Left ventricle myocardium inferior (tissue), 1 donor: ENCODE results near the gene SLC26A2. TPM values are rescaled to one million over a fixed set of nuclear protein-coding genes. Genes with fewer than 3 reads are reported as not detected.
A peak's percentile ranks its signal among the peaks of the same experiment; 100 is the strongest.

Source experiments
- DNase-seq: peaks from one replicate; pipeline ENCODE4 v3.0.0-alpha.2; 2020
- H3K27ac ChIP-seq: fragments of 200-600 bp; replicated peaks from 2 replicates; pipeline ENCODE4 v1.8.0; 2021
- H3K27me3 ChIP-seq: fragments of 200-600 bp; 2 replicates; pipeline ENCODE4 v1.8.0; 2021; ENCODE audit warnings: low read depth
- H3K36me3 ChIP-seq: fragments of 200-600 bp; 2 replicates; pipeline ENCODE4 v1.8.0; 2021
- H3K4me1 ChIP-seq: fragments of 200-600 bp; 2 replicates; pipeline ENCODE4 v1.8.0; 2021
- H3K4me3 ChIP-seq: fragments of 200-600 bp; 2 replicates; pipeline ENCODE4 v1.8.0; 2021; ENCODE audit warnings: mild to moderate bottlenecking, moderate library complexity
- H3K9me3 ChIP-seq: fragments of 200-600 bp; replicated peaks from 2 replicates; pipeline ENCODE4 v1.8.0; 2021
- CTCF ChIP-seq: fragments of 200-600 bp; IDR thresholded peaks from 2 replicates; pipeline ENCODE4 v1.8.0; 2021; ENCODE audit warnings: antibody characterized with exemption, mild to moderate bottlenecking, borderline replicate concordance
- intact Hi-C: fragments of 100-400 bp; cut with micrococcal nuclease; formaldehyde crosslinking; loops from one replicate; pipeline ENCODE4 v1.11.0; 2022
- total RNA-seq: library from RNA; stranded (reverse); fragmentation: NEBNext Ultra II Directional; extraction: Animal tissue kit (Norgen Biotek cat#: 25700); gene quantifications from one replicate; pipeline ENCODE4 v1.2.1, GENCODE V29; 2021
- donor health status: DM: no; HTN: yes; CAD: no; lungs with severe emphysema.

The SLC26A2 gene
- total RNA-seq, 1 donor from 2014 or later = 4.1 TPM

- intact Hi-C loops = no loop called here
- no peaks in the 10 kb centered on the region for H3K9me3 ChIP-seq
- no peak for DNase-seq
- H3K4me3 ChIP-seq = no peak overlapping the region
- peaks cover 22% of the 10 kb centered on the region for H3K4me1 ChIP-seq
- no peaks in the 10 kb centered on the region for H3K27me3 ChIP-seq
- no peak for TF ChIP-seq CTCF
- H3K27ac ChIP-seq = no peak overlapping the region
- H3K36me3 ChIP-seq = no peaks in the 10 kb centered on the region
Observed at GRCh38 chr5:149957855-149958254, 2.7 kb upstream of the SLC26A2 start.

- no peaks in the 10 kb centered on the region for H3K27me3 ChIP-seq
- peak overlapping the region; percentile 93 for H3K27ac ChIP-seq
- TF ChIP-seq CTCF = peak; percentile 63
- intact Hi-C loops = loop anchor here (10.0 kb wide), 1 partner anchor 125 kb away; no protein-coding TSS in a partner anchor
- no peak for DNase-seq
- no peaks in the 10 kb centered on the region for H3K9me3 ChIP-seq
- peaks cover 22% of the 10 kb centered on the region for H3K4me1 ChIP-seq
- H3K36me3 ChIP-seq = no peaks in the 10 kb centered on the region
- peak overlapping the region; percentile 80 for H3K4me3 ChIP-seq
Observed at GRCh38 chr5:149959406-149960236, 937 bp upstream of the SLC26A2 start.

GRCh38 chr5:149961186-149961685 is 678 bp downstream of the SLC26A2 start:
- no peak for DNase-seq
- intact Hi-C loops = loop anchor here (10.0 kb wide), 1 partner anchor 126 kb away; no protein-coding TSS in a partner anchor
- H3K9me3 ChIP-seq = no peaks in the 10 kb centered on the region
- peak overlapping the region; percentile 80 for H3K4me3 ChIP-seq
- peak overlapping the region; percentile 93 for H3K27ac ChIP-seq
- peaks cover 22% of the 10 kb centered on the region for H3K4me1 ChIP-seq
- H3K27me3 ChIP-seq = no peaks in the 10 kb centered on the region
- no peaks in the 10 kb centered on the region for H3K36me3 ChIP-seq
- no peak for TF ChIP-seq CTCF

GRCh38 chr5:149961957-149962409 is 1.4 kb downstream of the SLC26A2 start:
- H3K9me3 ChIP-seq = no peaks in the 10 kb centered on the region
- TF ChIP-seq CTCF = peak; percentile 54
- no peak for DNase-seq
- no peaks in the 10 kb centered on the region for H3K36me3 ChIP-seq
- no peaks in the 10 kb centered on the region for H3K27me3 ChIP-seq
- H3K27ac ChIP-seq = no peak overlapping the region
- intact Hi-C loops = loop anchor here (10.0 kb wide), 1 partner anchor 127 kb away; no protein-coding TSS in a partner anchor
- no peak overlapping the region for H3K4me3 ChIP-seq
- H3K4me1 ChIP-seq = peaks cover 22% of the 10 kb centered on the region

- no peak overlapping the region for H3K27ac ChIP-seq
- H3K27me3 ChIP-seq = no peaks in the 10 kb centered on the region
- peaks cover 22% of the 10 kb centered on the region for H3K4me1 ChIP-seq
- intact Hi-C loops = loop anchor here (10.0 kb wide), 1 partner anchor 128 kb away; no protein-coding TSS in a partner anchor
- no peaks in the 10 kb centered on the region for H3K36me3 ChIP-seq
- no peak for DNase-seq
- no peak for TF ChIP-seq CTCF
- H3K4me3 ChIP-seq = no peak overlapping the region
- H3K9me3 ChIP-seq = no peaks in the 10 kb centered on the region
Observed at GRCh38 chr5:149962601-149963300, 2.2 kb downstream of the SLC26A2 start.
